Naive thymus-derived CD8-positive, alpha-beta T cell (primary cell): ENCODE measurements around the gene WDPCP. TPM values are rescaled to one million over a fixed set of nuclear protein-coding genes. Genes with fewer than 3 reads are reported as not detected.
"Not testable (repeated sequence)": the region's sequence is repeated elsewhere in the genome, so short reads cannot be mapped to it uniquely, and the experiment has no call there.

Experiments used
- ATAC-seq, 2 donors: fragments of 150-1000 bp; cut with Tn5 transposase in 1 of 2; sonication (Bioruptor Pico), chemical (Tn5 transposase) in 1 of 2; 1 replicate in 1 of 2; 2 replicates in 1 of 2; pipeline ENCODE4 v1.10.0; 2021; ENCODE audit warnings: mild to moderate bottlenecking in 2 of 2, moderate library complexity in 2 of 2
- POLR2A ChIA-PET: fragments of 350-600 bp; sonication (Branson Sonifier 250); formaldehyde crosslinking; loops from one replicate; lab custom pipeline; 2021; ENCODE audit warnings: antibody characterized with exemption; lab: Charles Lee
- DNase-seq, 10 donors: peaks; one replicate each; pipeline versions ENCODE4 v3.0.0 to v3.0.0-alpha.2; 2020 to 2022
- H3K27ac Mint-ChIP-seq, 10 donors: one replicate each; pipeline ENCODE4 v1.8.0; 2020 to 2022; ENCODE audit warnings: mild to moderate bottlenecking in 10 of 10, mixed read lengths in 10 of 10, moderate library complexity in 4 of 10, inconsistent platforms in 1 of 10
- H3K27me3 Mint-ChIP-seq, 5 donors: one replicate each; pipeline ENCODE4 v1.8.0; 2021 to 2022; ENCODE audit warnings: mixed read lengths in 5 of 5
- H3K36me3 Mint-ChIP-seq, 3 donors: one replicate each; pipeline ENCODE4 v1.8.0; 2020 to 2022; ENCODE audit warnings: mixed read lengths in 3 of 3, mild to moderate bottlenecking in 2 of 3, inconsistent platforms in 1 of 3
- H3K4me1 Mint-ChIP-seq, 4 donors: one replicate each; pipeline ENCODE4 v1.8.0; 2021 to 2022; ENCODE audit warnings: mixed read lengths in 4 of 4
- H3K4me3 Mint-ChIP-seq, 10 donors: one replicate each; pipeline ENCODE4 v1.8.0; 2020 to 2022; ENCODE audit warnings: mild to moderate bottlenecking in 10 of 10, mixed read lengths in 10 of 10, moderate library complexity in 6 of 10, inconsistent platforms in 1 of 10
- H3K9me3 Mint-ChIP-seq, 9 donors: one replicate each; pipeline ENCODE4 v1.8.0; 2020 to 2022; ENCODE audit warnings: mixed read lengths in 9 of 9, mild to moderate bottlenecking in 3 of 9, inconsistent platforms in 1 of 9, moderate library complexity in 1 of 9
- polyA plus RNA-seq, 3 donors: library from polyadenylated mRNA; unstranded; fragments of 300-500 nt; fragmentation: Illumina TruSeq; gene quantifications; one replicate each; pipeline ENCODE4 v1.2.3, GENCODE V29; 2021
- total RNA-seq, 8 experiments: library from RNA in 2 of 8; stranded (reverse) in 2 of 8; gene quantifications; one replicate each; pipeline ENCODE4 v1.2.3 and lab custom pipeline; 2021 to 2026

The WDPCP gene
- total and polyA plus RNA-seq, 5 experiments from 2014 or later: 3.5 to 14.7 (median 7.9) TPM

DNA sequence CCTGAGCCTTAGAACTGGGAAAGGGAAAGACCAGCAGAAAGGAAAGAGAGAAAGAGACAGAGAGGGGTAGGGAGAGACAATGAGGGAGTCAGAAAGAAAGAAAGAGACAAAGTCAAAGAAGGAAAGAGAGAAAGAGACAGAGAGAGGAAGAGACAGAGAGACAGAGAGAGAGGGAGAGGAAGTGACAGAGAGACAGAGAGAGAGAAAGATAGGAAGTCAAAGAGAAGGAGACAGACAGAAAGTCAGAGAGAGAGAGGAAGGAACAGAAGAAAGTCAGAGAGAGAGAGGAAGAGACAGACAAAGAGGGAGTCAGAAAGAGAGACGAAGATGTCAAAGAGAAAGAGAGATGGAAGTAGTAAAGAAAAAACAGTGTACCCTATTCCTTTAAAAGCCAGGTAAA is 261.8 kb downstream of the WDPCP start:
- Mint-ChIP-seq H3K36me3 (peaks cover 32 to 81% (median 63%) of the 10 kb centered on the region in 3 donors), H3K27me3 (no peaks in the 10 kb centered on the region), H3K4me3 (peak overlapping the region in 1 of 10 donors; percentile 11), H3K4me1 (no peaks in the 10 kb centered on the region), H3K27ac (no peak overlapping the region), H3K9me3 (peaks cover 14 to 84% (median 33%) of the 10 kb centered on the region in 9 donors)
- POLR2A ChIA-PET: no interaction called here
- no peak for DNase-seq
- ATAC-seq: no peak

DNA sequence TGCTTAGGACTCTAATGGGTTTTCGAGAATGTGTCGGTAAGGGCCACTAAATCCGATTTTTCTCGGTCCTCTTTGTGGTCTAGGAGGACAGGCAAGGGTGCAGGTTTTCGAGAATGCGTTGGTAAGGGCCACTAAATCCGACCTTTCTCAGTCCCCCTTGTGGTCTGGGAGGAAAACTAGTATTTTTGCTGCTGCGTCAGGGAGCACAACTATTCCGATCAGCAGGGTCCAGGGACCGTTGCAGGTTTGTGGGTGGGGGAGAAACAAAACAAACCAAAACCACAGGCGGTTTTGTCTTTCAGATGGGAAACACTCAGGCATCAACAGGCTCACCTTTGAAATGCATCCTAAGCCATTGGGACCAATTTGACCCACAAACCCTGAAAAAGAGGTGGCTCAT is 264.6 kb downstream of the WDPCP start:
- H3K27me3 Mint-ChIP-seq, POLR2A ChIA-PET, DNase-seq, H3K4me3 Mint-ChIP-seq, H3K4me1 Mint-ChIP-seq, H3K27ac Mint-ChIP-seq, ATAC-seq: not testable (repeated sequence)
- peaks cover 13 to 90% (median 40%) of the 10 kb centered on the region in 9 donors for H3K9me3 Mint-ChIP-seq
- peaks cover 31 to 77% (median 65%) of the 10 kb centered on the region in 3 donors for H3K36me3 Mint-ChIP-seq

DNA sequence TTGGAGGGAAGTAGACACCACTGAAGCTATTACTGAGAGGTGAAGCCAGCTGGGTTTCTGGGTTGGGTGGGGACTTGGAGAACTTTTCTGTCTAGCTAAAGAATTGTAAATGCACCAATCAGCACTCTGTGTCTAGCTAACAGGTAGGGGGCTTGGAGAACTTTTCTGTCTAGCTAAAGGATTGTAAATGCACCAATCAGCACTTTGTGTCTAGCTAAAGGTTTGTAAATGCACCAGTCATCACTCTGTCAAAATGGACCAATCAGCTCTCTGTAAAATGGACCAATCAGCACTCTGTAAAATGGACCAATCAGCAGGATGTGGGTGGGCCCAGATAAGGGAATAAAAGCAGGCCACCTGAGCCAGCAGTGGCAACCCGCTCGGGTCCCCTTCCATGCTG is 266.3 kb downstream of the WDPCP start:
- H3K27ac Mint-ChIP-seq, ATAC-seq, H3K27me3 Mint-ChIP-seq, DNase-seq, POLR2A ChIA-PET, H3K4me3 Mint-ChIP-seq, H3K4me1 Mint-ChIP-seq: not testable (repeated sequence)
- peaks cover 9 to 88% (median 39%) of the 10 kb centered on the region in 9 donors for H3K9me3 Mint-ChIP-seq
- peaks cover 19 to 69% (median 64%) of the 10 kb centered on the region in 3 donors for H3K36me3 Mint-ChIP-seq

DNA sequence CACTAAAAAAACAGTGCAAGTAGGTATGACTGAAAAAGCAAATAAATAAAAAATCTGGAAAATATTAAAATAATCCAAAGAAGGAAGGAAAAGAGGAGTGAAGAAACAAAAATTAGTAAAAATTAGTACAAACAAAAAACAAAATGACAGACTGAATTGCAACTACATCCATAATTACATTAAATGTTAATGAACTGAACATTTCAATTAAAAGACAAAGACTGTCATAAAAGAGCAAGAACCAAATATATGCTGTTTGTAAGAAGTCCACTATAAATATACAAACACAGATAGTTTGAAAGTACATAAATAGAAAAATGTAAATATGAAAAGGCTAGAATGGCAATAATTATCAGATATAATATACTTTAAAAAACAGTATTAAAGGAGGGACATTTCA is 267.6 kb downstream of the WDPCP start:
- Mint-ChIP-seq H3K4me1 (no peaks in the 10 kb centered on the region), H3K27ac (no peak overlapping the region), H3K4me3 (no peak overlapping the region), H3K9me3 (peaks cover 9 to 77% (median 33%) of the 10 kb centered on the region in 9 donors), H3K27me3 (no peaks in the 10 kb centered on the region), H3K36me3 (peaks cover 18 to 61% (median 57%) of the 10 kb centered on the region in 3 donors)
- DNase-seq: no peak
- no peak for ATAC-seq
- POLR2A ChIA-PET: no interaction called here

DNA sequence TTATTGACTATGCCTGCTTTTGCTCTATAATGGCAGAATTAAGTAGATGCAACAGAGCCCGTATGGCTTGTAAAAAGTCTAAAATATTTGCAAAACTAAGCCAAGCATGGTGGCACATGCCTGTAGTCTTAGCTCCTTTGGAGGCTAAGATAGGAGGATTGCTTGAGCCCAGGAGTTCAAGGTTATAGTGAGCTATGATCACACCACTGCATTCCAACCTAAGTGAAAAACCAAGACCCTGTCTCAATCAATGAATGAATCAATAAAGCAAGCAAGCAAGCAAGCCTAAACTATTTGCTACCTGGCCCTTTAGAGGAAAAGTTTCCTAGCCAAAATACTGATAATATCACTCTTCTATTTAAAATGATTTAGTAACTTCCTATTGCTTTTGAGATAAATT is 277.7 kb downstream of the WDPCP start:
- no peak overlapping the region for H3K27ac Mint-ChIP-seq
- POLR2A ChIA-PET: no interaction called here
- no peaks in the 10 kb centered on the region for H3K27me3 Mint-ChIP-seq
- no peak overlapping the region for H3K4me3 Mint-ChIP-seq
- H3K4me1 Mint-ChIP-seq: peaks cover 0 to 2% (median 0%) of the 10 kb centered on the region in 4 donors
- DNase-seq (no peak), ATAC-seq (no peak)
- peaks cover 66 to 87% (median 70%) of the 10 kb centered on the region in 3 donors for H3K36me3 Mint-ChIP-seq
- H3K9me3 Mint-ChIP-seq: peaks cover 21 to 72% (median 47%) of the 10 kb centered on the region in 9 donors

DNA sequence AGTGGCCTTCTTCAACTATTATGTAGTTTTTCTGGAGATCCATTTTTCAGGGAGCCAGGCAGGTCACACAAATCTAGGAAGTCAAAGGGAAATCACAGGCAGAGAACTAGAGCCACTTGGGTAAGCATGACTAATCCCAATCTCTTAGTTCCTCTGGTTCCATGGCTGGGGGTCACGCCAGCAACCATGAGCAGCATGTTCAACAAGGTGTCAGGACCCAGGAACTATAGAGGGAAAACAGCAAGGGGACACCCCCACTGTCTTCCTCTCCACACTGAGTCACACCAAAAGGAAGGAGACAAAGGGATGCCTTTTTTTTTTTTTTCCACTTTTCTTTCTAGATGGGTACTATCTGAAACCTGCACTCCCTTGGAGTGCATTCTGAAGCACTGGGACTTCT is 286.8 kb downstream of the WDPCP start:
- Mint-ChIP-seq H3K27me3 (no peaks in the 10 kb centered on the region), H3K4me3 (no peak overlapping the region), H3K4me1 (no peaks in the 10 kb centered on the region), H3K9me3 (peaks cover 17 to 99% (median 63%) of the 10 kb centered on the region in 9 donors), H3K36me3 (peaks cover 35 to 89% (median 74%) of the 10 kb centered on the region in 3 donors), H3K27ac (no peak overlapping the region)
- POLR2A ChIA-PET: no interaction called here
- ATAC-seq (no peak), DNase-seq (no peak)

DNA sequence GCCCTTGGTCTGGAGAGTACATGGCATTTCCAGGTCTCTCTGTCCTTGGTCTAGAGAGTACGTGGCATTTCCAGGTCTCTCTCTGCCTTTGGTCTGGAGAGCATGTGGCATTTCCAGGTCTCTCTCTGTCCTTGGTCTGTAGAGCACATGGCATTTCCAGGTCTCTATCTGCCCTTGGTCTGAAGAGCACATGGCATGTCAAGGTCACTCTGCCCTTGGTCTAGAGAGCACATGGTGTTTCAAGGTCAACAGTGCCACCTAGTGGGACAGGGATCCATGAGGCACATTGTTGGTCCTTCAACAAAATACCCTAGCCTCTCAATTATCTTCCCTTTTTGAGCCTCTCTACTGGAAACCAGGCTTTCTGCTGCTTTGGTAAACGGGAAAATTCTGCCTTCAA is 287.4 kb downstream of the WDPCP start:
- ATAC-seq (no peak), DNase-seq (no peak)
- H3K27me3 Mint-ChIP-seq: no peaks in the 10 kb centered on the region
- H3K27ac Mint-ChIP-seq: no peak overlapping the region
- POLR2A ChIA-PET: no interaction called here
- H3K4me3 Mint-ChIP-seq: no peak overlapping the region
- peaks cover 19 to 99% (median 63%) of the 10 kb centered on the region in 9 donors for H3K9me3 Mint-ChIP-seq
- H3K4me1 Mint-ChIP-seq: no peaks in the 10 kb centered on the region
- peaks cover 30 to 89% (median 74%) of the 10 kb centered on the region in 3 donors for H3K36me3 Mint-ChIP-seq

DNA sequence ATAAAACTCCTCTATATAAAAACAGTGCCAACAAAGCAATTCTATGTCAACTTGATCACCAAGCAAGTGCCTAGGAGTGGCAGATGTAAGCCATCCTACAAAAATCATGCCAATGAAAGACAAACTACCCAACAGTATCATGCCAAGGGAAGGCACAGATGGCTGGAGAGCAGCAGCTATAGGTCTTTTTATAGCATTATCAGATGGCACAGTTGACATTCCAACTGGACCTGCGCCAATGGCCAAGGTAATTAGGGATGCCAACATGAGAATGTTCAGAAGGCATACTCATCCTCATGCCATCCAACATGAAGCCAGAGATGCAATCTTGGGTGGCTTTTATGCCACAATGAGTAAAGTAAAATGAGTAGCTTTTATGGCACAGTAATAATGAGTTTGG is 300.3 kb downstream of the WDPCP start:
- Mint-ChIP-seq H3K4me1 (no peaks in the 10 kb centered on the region), H3K27ac (no peak overlapping the region), H3K36me3 (peaks cover 5 to 62% (median 55%) of the 10 kb centered on the region in 3 donors), H3K9me3 (peaks cover 20 to 86% (median 50%) of the 10 kb centered on the region in 9 donors), H3K4me3 (no peak overlapping the region), H3K27me3 (no peaks in the 10 kb centered on the region)
- POLR2A ChIA-PET: no interaction called here
- no peak for ATAC-seq
- DNase-seq: no peak

DNA sequence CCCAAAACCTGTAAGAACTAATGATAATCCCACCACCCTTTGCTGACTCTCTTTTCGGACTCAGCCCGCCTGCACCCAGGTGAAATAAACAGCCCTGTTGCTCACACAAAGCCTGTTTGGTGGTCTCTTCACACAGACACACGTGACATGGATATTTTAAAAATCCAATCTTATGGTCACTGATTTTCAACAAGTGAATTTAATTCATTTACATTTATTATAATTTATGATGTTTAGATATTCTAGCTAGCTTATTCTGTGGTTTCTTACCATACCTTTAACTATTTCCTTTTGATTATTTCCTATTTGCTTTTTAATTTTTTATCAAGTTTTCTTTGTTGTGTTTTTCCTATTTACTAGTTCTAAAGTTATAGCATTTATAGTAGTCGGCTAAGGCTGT is 301.8 kb downstream of the WDPCP start:
- POLR2A ChIA-PET, DNase-seq, H3K4me3 Mint-ChIP-seq, ATAC-seq, H3K27ac Mint-ChIP-seq, H3K4me1 Mint-ChIP-seq, H3K27me3 Mint-ChIP-seq: not testable (repeated sequence)
- Mint-ChIP-seq H3K9me3 (peaks cover 21 to 92% (median 50%) of the 10 kb centered on the region in 9 donors), H3K36me3 (peaks cover 5 to 59% (median 57%) of the 10 kb centered on the region in 3 donors)

DNA sequence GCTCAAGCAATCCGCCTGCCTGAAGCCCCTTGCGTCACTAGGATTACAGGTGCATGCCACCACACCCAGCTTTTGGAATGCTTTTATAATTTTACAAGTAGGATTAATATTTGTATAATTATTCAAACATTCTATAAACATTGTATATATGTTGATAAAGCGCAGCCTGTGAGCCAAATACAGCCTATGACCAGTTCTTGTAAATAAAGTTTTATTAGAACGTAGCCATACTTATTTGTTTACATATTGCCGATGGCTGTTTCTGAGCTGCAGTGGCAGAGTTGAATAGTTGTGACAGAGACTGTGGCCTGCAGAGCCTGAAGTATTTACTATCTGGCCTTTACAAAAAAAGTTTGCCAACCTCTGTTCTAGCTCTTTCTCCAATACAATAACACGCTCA is 305.0 kb downstream of the WDPCP start:
- Mint-ChIP-seq H3K4me1 (no peaks in the 10 kb centered on the region), H3K4me3 (no peak overlapping the region), H3K27me3 (no peaks in the 10 kb centered on the region), H3K36me3 (peaks cover 7 to 73% (median 69%) of the 10 kb centered on the region in 3 donors), H3K9me3 (peaks cover 20 to 97% (median 77%) of the 10 kb centered on the region in 9 donors), H3K27ac (no peak overlapping the region)
- no peak for DNase-seq
- no peak for ATAC-seq
- POLR2A ChIA-PET: no interaction called here

DNA sequence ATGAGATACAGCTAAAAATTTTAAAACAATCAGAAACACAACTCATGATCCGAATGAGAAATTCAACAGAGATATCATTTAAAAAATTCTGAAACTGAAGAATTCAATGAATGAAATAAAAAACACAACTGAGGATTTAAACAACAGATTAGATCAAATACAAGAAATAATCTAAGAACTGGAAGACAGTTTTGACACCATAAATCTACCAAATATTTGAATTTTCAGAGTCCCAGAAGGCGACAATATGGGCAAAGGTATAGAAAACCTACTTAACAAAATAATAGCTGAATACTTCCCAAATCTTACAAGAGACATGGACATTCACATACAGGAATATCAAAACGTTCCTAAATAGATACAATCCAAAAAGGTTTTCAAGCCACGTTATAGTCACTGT is 315.7 kb downstream of the WDPCP start:
- Mint-ChIP-seq H3K9me3 (peaks cover 33 to 86% (median 67%) of the 10 kb centered on the region in 9 donors), H3K4me3 (no peak overlapping the region), H3K4me1 (peaks cover 0 to 7% (median 0%) of the 10 kb centered on the region in 4 donors), H3K27me3 (no peaks in the 10 kb centered on the region), H3K36me3 (peaks cover 19 to 70% (median 65%) of the 10 kb centered on the region in 3 donors), H3K27ac (no peak overlapping the region)
- no peak for DNase-seq
- POLR2A ChIA-PET: no interaction called here
- ATAC-seq: no peak

DNA sequence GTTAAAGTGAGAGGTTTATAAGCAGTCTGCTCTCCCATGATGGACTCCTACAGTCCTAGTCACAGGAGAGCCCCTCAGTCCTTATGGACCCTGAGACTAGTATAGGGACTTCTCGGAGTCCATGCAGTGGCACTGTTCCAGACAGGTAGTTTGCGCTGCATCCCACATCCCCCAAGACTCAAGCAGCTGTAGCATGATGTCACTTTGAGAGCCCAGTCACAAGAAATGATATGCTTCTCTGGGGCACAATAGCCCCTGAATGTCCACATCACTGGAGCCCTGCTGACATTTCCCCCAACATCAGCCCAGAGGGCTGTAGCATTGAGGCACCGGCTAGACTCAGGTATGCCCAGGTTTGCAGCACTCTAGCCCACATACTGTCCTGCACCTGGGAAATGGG is 317.6 kb downstream of the WDPCP start:
- peaks cover 15 to 60% (median 60%) of the 10 kb centered on the region in 3 donors for H3K36me3 Mint-ChIP-seq
- H3K27me3 Mint-ChIP-seq: no peaks in the 10 kb centered on the region
- POLR2A ChIA-PET: no interaction called here
- H3K4me1 Mint-ChIP-seq: peaks cover 0 to 3% (median 0%) of the 10 kb centered on the region in 4 donors
- peaks cover 29 to 84% (median 54%) of the 10 kb centered on the region in 9 donors for H3K9me3 Mint-ChIP-seq
- ATAC-seq (no peak), DNase-seq (no peak)
- H3K27ac Mint-ChIP-seq: no peak overlapping the region
- H3K4me3 Mint-ChIP-seq: no peak overlapping the region

DNA sequence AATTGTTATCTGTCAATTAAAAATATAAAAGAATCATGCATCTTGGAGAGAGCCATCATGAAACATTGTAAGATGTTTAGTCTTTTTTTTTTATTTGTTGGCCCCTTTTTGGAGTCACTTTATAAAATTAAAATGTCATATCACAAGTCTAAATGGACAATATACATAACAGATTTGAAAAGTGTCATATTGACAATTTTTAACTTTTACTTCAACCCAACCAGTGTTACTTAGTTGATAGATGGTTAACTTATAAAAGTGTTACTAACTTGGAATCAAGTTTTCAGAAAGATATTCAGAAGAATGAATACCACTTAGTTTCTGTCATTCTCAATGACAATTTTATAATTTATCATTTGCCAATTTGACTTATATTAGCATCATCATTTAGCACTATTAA is 319.3 kb downstream of the WDPCP start:
- Mint-ChIP-seq H3K9me3 (peaks cover 26 to 84% (median 49%) of the 10 kb centered on the region in 9 donors), H3K4me3 (no peak overlapping the region), H3K4me1 (peaks cover 0 to 3% (median 0%) of the 10 kb centered on the region in 4 donors), H3K27me3 (no peaks in the 10 kb centered on the region), H3K36me3 (peaks cover 3 to 60% (median 54%) of the 10 kb centered on the region in 3 donors), H3K27ac (no peak overlapping the region)
- POLR2A ChIA-PET: no interaction called here
- ATAC-seq (no peak), DNase-seq (no peak)

DNA sequence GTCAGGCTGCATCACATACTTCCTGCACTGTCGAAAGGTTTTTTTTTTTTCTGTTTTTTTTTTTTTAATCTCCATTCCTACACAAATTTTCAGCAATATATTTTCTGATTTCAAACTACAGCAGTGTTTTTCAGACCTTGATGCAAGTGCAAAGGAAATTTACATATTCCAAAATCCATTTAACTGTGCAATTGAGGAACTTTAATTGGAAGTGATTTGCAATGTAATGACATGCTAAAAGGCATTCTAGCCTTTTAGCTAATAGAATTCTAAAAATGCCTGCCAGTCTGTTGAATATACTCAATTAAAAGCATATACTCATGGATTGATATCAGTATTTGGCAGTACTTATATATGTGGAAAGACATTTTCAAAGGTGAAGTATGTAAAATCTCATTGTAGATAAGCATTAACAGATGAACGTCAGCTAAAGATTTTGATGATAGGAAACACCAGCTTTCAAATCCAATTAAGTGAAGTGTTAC is 327.1 kb downstream of the WDPCP start:
- POLR2A ChIA-PET: no interaction called here
- no peak overlapping the region for H3K4me3 Mint-ChIP-seq

More for the DNA sequence above, 327.1 kb downstream of the WDPCP start:
- DNase-seq (no peak), ATAC-seq (no peak)
- Mint-ChIP-seq H3K27me3 (no peaks in the 10 kb centered on the region), H3K27ac (no peak overlapping the region), H3K9me3 (peaks cover 0 to 27% (median 16%) of the 10 kb centered on the region in 9 donors), H3K36me3 (peaks cover 4 to 29% (median 20%) of the 10 kb centered on the region in 3 donors), H3K4me1 (peaks cover 0 to 14% (median 13%) of the 10 kb centered on the region in 4 donors)
